NB4 (cell line): ENCODE measurements around the gene CDH23.

Experiments
- CTCF ChIP-seq: IDR thresholded peaks from one replicate; pipeline ENCODE4 v1.5.1; 2012; ENCODE audit warnings: low read depth, low read length
- MAX ChIP-seq: IDR thresholded peaks from 2 replicates; pipeline ENCODE4 v1.6.1; 2011; ENCODE audit warnings: low read depth, low read length
- POLR2A ChIP-seq: IDR thresholded peaks from 2 replicates; pipeline ENCODE4 v1.6.1; 2011; ENCODE audit warnings: mild to moderate bottlenecking; ENCODE audit not compliant: insufficient read length; ENCODE audit errors: extremely low read depth

- TF ChIP-seq CTCF (no peak), POLR2A (no peak), MAX (no peak)
Measured at GRCh38 chr10:71798308-71798624, 401.5 kb downstream of the CDH23 start.
